Suppressor macrophage treated with lipopolysaccharide for 4 hours (primary cell): ENCODE data around the gene FAM3B.
"Not testable (repeated sequence)": the region's sequence is repeated elsewhere in the genome, so short reads cannot be mapped to it uniquely, and the experiment has no call there.

Experiments used
- DNase-seq: peaks from one replicate; pipeline ENCODE4 v3.0.0-alpha.2; 2020

Gene FAM3B, protein sequence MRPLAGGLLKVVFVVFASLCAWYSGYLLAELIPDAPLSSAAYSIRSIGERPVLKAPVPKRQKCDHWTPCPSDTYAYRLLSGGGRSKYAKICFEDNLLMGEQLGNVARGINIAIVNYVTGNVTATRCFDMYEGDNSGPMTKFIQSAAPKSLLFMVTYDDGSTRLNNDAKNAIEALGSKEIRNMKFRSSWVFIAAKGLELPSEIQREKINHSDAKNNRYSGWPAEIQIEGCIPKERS

DNA sequence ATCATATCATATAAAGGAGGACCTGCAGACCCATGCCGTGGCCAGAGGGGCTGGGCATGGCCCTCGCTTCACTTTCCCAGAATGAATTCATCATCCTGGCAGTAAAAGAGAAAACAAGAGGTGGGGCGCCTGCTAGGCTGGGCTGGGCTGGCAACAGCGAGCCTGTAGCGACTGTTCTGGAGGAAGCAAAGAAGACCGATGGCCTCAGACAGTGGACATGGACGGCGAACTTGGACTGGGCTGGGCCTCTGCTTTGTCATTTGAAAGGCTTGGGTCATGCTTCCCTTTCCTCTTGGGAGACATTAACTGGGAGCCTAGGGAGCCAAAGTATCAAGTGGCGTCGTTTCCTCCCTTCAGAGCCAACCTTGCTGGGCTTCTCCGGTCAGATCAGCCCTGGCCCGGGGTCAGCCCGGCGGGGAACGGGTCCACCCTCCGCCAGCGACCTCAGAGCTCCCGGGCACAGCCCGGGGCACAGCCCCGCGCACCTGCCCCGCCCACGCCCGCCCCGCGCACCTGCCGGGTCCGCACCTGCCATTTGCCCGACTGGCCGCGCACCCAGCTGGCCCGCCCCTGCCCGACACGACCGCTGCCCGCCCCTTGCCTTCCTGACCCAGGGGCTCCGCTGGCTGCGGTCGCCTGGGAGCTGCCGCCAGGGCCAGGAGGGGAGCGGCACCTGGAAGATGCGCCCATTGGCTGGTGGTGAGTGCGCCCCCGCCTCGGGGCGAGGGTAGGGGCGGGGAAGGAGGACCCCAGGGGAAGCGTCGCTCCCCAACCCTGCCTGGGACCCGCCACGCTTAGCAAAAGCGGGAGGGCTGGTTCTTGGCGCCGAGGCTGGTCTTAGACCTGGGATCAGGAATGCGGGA lies at the start of gene FAM3B:
TSS of gene FAM3B (plus strand) at position 602 of the 863 bp plus-strand sequence. CDS start at position 681, 79 bp downstream.
- no peak for DNase-seq

DNA sequence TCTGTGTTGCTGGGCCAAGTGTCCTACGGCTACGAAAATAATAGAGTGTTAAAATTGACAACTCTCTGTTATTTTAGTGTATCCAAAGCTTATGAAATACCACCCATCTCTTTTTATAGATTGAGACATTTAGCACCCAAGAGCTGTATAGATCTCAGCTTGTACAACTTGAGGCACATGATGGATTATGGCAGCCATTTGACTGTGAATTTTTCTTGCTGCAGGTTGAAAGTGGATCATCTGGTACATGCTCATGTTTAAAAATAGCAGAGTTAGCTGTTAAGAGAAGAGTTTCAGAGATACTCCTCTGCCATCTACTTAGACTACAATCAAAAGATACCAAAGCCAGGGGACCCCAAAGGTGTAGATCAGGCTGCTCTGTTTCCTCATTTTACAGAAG lies 49.3 kb upstream of the FAM3B start:
- no peak for DNase-seq

DNA sequence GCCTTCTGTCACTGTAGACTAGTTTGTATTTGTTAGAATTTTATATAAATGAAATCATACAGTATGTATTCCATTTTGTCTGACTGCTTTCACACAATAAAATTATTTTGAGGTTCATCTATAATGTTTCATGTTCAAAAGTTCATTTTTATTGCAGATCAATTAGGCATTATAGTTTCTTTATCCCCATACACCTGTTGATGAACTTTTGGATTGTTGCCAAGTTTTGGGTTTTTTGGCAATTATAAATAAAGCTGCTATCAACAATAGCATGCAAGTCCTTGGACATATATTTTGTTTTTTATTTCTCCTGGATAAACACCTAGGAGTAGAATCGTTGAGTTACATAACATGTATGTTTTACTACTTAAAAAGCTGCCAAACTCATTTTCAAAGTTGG lies 47.1 kb upstream of the FAM3B start:
- DNase-seq: no peak

DNA sequence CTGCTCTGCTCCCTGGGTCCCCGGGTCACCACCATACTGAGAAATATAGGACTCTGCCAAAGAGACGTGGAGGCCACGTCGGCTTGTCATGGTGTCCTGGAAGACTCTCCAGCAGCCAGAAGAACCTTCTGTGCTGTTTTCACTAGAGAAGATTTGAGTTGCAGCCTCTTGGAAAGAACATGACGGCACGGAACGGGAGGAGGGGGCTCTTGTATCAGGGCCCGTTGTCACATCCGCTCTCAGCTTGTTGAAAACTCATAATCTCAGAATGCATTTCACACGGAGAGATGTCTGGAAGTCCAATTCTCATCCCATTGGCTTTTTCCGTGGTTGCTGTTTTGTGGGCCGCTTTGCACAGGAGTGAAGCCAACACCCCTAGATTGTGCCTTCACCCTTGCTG lies 39.4 kb upstream of the FAM3B start:
- DNase-seq: no peak

DNA sequence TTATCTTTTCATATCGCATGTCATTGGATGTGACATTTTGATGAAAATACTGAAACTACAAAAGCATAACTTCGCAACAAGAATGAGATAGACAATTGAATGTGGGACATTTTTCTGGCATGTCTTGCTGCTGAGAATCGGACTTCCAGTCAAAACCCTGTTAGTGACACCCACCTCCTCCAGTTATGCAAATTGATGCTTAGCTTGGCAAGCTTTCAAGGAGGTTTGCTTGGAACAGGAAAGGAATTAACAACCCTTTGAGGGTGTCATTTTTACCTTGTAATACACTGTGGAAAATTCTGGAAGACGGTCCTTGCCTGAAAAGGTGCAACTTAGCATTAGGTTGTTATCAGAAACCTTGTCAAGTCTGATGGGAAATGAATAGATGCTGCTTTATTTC lies 38.8 kb upstream of the FAM3B start:
- no peak for DNase-seq

DNA sequence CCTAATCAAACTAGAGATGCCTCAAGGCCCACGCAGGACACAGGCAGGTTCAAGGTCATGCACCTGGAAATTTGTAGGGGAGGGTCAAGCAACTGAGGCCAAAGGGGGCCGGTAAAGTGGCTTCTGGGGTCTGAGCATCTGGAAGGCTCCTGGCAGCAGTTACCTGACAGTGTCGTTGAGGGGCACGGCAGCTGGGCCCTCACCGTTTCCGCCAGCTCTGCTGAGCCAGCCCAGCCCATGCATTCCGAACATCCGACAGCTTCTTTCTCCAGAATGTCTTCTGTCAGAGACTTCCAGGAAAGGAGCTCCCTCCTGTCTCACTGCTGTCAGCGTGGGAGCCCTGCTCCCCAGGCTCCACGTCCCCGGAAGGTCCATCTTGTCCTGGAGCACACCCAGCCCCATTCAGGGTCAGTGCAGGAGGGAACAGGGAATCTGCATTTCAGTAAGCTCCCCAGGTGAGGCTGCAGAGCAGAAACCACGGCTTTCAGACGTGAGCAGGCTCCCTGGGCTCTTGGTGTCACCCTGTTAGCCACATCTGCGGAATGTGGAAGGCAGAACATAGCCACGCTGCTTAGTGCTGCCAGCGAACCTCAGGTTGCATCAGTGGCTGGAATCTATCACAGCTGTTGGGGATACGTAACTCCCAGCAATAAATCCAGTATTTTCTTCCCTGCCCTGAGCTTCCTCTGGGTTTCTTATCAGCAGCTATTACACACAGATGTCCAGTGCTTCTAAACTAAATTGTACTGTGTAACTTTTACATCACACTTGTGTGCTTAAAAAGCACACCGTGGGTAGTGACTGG lies 36.3 kb upstream of the FAM3B start:
- DNase-seq: no peak

DNA sequence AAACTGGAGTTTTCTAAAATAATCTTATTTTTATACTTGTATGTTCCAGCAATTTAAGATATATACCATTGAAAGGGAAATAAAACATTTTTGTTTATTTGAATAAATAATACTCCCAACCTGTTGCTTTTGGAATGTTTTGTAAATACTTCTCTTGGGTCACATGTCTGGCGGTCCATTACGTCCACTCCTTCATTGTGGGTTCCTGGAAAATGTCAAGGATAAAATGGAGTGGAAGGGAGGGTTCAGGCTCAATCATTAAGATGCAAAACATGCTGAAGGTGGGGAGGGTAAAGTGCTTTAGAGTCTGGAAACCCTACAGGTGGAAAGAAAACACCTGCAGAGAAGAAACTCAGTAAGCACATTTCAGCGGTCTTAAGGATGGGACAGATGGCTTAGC lies 34.2 kb upstream of the FAM3B start:
- DNase-seq: no peak

DNA sequence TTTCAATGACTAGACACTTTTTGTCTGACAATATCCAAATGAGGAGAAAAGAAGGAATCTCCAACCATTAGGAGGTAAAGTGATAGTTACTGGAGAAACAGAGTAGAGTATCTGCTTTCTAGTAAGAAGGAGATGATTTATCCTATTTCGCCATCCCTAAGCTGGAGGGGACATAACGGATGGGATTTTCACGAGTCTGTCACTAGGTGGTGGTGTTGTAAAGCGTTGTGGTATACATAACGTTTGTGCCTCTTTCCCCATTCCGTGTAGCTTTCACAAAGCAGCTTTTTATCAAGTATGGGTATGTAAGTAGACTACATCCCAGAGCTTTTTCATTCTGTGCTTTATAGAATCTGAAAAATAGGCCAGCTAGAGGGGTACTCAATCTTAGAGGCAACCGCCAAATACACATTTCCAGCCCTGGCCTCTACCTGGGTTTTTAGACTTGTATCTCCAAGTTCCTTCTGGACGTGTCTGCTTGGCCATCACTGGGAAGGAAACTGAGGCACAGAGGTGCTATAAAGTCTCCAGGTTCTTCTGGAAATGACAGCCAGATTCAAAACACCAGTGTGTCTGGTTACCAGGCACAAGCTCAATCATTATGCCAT lies 33.3 kb upstream of the FAM3B start:
- peak; percentile 89 for DNase-seq

DNA sequence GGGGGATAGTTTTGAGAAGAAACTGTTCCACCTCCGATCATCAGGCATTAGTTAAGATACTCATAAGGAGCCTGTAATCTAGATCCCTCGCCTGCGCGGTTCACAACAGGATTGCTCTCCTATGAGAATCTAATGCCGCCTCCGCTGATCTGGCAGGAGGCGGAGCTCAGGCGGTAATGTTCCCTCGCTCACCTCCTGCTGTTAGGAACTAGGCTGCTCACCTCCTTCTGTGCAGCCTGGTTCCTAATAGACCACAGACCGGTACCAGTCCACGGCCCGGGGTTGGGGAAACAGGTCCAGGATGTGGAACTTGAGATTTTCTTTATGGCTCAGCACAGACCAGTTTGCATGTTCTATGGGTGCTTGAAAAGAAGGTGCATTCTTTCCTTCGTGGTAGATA lies 27.2 kb upstream of the FAM3B start:
- no peak for DNase-seq

DNA sequence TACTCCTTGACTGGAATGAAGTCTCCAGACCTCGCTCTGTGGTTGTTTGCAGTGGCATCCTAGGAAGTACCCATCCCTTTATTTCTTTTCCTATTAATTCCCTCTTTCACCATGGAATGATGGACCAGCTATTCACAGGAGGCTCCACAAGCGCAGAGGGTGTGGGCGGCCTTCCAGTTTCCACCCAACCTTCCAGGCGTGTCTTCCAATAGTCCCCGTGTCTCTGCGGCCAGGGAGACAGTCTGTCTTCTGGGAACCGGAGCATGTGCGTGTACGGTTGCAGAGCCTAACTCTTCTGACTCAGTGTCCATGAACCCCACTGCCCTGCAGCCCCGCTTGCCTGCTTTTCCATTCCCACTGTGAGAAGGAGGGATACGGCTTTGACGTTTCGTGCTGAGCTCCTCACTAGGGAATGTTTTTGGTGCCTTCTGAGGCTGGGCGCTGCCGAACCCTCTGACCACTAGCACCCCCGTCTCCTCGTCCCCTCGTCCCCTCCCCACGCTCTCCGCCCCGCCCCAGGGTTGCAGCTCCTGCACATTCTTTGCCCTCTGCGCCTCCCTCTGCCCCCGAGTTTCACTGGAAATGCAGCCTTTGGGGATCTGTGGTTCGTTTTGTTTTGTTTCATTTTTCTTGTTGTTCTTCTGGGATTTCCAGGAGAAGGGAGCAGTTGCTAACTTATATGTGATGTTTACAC lies 26.3 kb upstream of the FAM3B start:
- DNase-seq: no peak

DNA sequence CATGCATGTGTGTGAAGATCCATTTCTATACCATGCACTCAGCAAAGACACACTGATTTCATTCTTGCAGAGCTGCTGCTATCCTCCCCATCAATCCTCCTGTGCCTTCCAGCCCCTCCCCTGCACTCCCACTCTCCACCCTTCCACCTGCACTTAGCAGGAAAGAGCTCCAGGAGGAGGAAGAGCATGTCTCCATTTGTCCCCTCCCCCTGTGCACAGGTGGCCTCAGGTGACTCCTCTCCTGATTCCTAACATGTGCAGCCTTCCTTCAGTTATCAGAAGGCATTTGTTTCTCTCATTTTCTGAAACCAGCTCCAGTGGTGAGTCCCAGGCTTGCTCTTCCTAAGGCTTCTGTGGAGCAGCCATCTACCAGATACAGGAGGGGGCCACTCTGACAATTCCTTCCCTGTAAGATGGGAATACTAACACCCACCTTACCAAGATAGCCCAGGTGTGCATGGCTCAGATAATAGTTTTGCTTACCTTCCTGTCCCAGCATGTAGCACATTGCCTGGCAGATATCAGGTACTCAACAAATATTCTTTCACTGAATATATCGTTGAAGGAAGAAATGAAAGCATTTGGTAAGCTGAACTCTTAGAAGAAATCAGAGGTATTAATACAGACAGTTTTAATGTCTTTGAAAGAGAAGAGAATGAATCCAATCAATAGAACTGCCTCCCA lies 21.9 kb upstream of the FAM3B start:
- no peak for DNase-seq

DNA sequence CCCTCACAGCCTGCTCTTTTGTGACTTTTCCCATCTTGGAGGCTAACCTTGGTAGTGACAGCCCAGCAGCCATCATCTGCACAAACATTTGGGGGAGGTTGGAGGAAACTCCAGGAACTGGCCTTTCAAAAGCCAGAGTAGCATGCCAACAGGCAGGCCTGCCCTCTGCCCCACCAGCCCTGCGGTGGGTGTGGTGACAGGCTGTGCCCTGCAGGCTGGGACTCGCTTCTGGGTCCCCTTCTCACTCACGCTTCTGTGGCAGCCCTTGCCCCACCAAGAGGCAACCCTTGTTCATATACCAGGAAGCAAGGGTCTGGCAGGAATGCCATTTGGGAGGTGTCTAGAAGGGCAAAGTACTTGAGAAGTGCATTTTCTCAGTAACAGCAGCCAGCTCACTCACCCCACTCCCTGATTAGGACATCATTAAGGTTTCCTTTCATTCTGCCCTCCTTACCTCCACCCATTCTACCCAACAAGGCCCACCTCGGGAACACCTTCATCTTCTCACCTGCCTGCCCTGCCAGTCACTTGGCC lies 20.8 kb upstream of the FAM3B start:
- DNase-seq: no peak

DNA sequence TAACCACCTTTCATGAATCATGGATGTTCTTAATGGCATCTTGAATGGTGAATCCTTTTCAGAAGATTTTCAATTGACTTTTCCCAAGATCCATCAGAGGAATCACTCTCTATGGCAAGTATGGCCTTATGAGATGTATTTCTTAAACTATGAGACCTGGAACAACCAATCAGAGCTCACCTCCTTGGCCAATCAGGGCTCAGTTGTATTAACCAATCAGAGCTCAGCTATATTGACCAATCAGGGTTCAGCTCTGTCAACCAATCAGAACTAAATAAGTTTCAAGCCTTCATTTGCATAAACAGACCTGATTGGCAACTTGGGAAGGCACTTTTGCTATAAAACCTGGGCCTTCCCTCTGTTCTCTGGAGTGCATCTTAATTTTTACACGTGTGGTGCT lies 13.6 kb upstream of the FAM3B start:
- DNase-seq: no peak

DNA sequence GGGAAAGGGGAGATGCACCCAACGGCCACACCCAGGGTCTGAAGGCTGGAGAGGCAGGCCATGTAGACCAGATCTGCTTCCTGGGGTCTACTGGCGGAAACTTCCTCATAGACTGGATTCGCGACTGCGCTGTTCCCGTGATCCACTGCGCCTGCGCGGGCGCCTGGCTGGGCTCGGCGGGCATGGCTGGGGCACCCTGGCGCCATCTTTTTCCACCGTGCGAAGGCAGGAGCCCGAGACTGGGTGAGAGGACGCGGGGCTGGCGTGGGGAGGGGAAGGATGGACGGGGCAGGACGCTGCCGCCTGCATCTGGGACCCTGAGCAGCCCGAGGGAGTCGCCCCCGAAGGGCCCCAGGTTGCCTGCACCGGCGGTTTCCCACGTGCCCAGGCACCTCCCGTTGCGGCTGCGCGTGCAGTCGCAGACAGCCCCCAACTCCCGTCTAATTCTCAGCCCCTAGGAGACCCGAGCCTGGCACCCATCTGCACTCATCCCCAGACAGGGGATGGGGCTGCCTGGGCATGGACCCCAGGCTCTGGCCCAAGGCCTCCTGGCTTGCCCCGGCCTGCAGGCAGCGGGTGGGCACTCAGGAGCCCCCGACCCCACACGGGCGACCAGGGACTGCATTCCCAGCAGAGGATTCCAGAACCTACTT lies 12.4 kb upstream of the FAM3B start:
- no peak for DNase-seq

DNA sequence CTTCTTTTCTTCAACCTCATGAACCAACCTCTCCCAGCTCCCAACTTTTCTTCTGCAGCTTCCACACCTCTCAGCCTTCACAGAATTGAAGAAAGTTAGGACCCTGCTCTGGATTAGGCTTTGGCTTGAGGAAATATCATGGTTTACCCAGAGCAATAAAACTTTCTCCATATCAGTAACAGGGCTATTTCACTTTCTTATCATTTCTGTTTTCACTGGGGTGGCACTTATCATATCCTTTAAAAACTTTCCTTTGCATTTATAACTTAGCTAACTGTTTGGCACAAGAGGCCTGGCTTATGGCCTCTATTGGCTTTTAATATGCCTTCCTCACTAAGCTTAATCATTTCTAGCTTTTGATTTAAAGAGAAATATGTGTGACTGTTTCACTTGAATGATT lies 9.4 kb upstream of the FAM3B start:
- DNase-seq: no peak

DNA sequence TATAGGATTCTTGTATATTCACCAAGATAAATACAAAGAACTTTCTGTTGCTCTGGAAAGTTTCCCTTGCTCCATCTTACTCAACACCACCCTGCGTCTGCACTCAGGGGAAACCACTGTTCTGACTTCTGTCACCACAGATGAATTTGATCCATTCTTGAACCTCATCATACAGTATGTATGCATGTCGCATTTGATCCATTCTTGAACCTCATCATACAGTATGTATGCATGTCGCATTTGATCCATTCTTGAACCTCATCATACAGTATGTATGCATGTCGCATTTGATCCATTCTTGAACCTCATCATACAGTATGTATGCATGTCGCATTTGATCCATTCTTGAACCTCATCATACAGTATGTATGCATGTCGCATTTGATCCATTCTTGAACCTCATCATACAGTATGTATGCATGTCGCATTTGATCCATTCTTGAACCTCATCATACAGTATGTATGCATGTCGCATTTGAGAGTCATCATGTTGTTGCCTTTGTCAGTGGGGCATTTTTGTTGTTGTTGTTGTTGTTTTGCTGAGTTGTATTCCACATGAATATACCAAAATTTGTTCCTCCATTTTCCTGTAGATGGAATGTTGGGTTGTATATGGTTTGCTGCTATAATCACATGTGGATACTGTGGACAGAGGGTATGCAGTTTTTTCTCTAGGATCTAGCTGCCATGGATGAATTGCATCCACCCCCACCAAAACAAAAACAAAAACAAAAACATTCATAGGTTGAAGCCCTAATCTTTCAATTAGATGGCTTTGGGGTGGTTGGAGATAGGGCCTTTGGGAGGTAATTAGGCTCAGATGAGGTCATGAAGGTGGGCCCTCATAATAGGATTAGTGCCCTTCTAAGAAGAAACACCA lies 3.1 kb upstream of the FAM3B start:
- DNase-seq: not testable (repeated sequence)

DNA sequence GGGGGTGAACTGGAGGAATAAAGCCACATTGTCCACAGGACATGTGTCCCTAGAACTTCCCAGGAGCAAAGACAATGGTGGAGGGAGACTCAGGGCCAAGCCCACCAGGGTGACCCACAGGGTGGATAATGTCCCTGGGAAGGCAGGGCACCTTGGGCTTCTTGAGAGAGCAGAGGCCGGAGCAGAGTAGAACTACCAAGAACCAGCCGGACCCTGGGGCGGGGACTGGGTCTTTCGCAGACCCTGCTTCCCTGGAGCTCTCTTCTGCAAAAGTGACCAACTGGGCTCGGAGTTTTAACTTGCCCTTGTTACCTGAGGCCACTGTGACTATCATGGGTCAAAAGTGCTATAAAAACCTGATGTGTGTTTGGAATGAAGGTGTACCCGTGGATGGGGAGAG lies 875 bp upstream of the FAM3B start:
- DNase-seq: no peak

DNA sequence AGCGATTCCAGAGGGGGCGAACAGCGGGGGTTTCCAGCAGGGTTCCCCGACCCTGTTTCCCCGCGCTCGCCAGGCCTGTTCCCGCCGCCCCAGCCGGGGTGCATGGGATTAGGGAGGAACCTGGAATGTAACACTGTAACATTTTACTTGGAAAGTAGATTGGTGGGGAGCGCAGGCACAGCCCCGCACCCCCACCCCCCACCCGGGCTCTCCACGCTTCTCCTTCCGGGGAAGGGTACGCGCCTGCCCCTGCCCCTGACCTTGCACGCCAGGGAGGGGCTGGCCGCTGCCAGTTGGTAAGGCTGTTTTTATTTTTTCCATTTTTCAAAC lies 427 bp downstream of the FAM3B start:
- DNase-seq: no peak

DNA sequence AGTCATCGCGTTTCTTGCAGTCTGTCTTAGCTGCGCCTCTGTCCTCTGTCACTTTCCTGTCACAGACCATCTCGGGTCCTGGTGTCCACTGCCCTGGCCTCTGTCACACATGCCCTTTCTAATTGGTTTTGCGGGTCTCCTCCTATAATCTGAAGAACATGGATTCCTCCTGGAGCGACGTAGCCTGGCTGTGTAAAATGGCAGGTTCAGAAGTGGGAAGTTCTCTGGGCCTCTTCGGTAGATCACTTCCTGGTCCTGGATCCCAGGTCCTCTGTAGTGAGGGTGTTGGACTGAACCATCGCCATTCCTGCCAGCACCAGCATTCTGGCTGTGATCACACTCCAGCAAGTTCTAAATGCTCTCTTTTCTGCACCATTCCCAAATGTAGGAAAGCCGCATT lies 857 bp downstream of the FAM3B start:
- DNase-seq: no peak

DNA sequence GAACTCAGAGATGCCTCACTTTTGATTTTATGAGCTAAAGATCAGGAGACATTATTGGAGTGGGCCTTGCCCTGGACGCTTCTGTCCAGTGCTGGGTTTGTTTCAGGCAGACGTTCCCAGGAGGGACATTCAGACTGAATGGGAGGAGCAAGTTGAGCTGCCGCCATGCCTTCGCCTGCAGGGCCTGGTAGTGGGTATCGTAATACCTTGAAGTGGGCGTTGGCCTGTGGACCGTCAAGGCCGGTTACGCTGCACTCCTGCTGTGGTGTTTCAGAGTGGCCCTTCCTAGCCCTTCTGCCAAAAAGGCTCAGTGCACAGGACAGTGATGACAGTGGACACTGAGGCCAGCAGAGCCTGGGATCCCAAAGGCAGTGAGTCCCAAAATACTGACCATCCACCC lies 1.6 kb downstream of the FAM3B start:
- DNase-seq: no peak
